ENCODE results near the gene CPNE1. TPM values are rescaled to one million over a fixed set of nuclear protein-coding genes. Genes with fewer than 3 reads are reported as not detected.
A peak's percentile ranks its signal among the peaks of the same experiment; 100 is the strongest.

CPNE1 gene
- total and polyA plus RNA-seq, 12 donors, result 63.9 to 464 (median 160) TPM

DNA sequence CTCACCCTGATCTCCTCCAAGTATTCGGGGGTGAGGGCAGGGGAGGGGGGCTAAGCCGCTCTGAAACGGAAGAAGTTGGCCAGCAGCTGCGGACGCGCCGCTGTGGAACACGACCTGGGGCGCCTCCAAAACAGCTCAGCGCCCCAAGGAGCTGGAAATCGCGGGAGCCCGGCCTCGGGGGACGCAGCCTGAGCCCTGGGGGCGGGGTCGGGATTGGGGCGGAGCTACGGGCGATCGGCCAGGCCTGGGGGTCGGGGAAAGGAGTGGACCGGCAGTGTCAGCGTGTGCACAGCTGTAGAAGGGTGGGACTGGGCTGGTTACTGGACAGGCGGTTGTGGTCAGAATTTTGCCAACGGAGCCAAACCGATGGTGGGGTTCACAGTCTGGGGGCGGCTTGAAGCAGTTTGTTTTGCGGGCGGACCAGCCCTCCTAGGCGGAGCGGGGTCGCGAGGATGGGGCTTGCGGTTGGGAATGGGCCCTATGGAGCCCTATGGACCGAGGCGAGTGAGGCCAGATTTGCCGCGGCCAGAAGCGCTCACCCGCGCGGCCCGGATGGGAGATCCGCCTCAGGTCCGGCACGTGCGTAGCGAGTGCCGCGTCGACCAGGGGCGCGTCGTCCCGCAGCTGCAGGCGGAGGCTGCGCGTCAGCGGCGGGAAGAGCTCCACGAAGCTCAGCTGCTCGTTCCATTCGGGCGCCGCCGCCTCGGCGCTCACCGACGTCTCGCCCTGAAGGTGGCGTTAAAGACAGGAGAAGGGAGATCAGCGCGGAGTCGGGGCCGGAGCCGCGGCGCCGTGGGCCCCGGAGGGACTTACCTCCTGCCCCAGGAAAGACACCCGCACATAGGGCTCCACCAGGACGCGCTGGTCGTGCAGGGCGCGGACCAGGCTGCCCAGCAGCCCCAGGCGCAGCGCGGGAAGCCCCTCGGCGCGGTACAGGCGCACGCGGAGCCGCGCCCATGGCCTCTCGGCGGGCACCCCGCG is 63.4 kb downstream of the CPNE1 start:
- H3K9me3 ChIP-seq (replicated peaks in 1 of 3), result no peaks in the 10 kb centered on the region
- H3K4me3 ChIP-seq, result peak overlapping the region in 2 of 4 donors; percentile 18 to 55
- peak in 1 of 2 donors; percentile 41 for TF ChIP-seq POLR2A (IDR thresholded peaks at IDR 0.05)
- TF ChIP-seq, protein P1, sequence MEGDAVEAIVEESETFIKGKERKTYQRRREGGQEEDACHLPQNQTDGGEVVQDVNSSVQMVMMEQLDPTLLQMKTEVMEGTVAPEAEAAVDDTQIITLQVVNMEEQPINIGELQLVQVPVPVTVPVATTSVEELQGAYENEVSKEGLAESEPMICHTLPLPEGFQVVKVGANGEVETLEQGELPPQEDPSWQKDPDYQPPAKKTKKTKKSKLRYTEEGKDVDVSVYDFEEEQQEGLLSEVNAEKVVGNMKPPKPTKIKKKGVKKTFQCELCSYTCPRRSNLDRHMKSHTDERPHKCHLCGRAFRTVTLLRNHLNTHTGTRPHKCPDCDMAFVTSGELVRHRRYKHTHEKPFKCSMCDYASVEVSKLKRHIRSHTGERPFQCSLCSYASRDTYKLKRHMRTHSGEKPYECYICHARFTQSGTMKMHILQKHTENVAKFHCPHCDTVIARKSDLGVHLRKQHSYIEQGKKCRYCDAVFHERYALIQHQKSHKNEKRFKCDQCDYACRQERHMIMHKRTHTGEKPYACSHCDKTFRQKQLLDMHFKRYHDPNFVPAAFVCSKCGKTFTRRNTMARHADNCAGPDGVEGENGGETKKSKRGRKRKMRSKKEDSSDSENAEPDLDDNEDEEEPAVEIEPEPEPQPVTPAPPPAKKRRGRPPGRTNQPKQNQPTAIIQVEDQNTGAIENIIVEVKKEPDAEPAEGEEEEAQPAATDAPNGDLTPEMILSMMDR (IDR thresholded peaks at IDR 0.05), result peak; percentile 18 to 48 (median 26)
- no peak overlapping the region for H3K27ac ChIP-seq
- peaks cover 15 to 17% of the 10 kb centered on the region in 2 donors for H3K4me1 ChIP-seq (replicated peaks in 1 of 2)
- H3K27me3 ChIP-seq, result no peaks in the 10 kb centered on the region
- no peaks in the 10 kb centered on the region for H3K36me3 ChIP-seq (replicated peaks in 1 of 2)
- intact Hi-C loops (cut with DNase I), result no loop called here
- 1 to 2% (median 1%) methylated on average over 10 to 103 of the region's 103 CpGs for WGBS, 4 donors
- peak; percentile 75 to 87 (median 79) for DNase-seq

DNA sequence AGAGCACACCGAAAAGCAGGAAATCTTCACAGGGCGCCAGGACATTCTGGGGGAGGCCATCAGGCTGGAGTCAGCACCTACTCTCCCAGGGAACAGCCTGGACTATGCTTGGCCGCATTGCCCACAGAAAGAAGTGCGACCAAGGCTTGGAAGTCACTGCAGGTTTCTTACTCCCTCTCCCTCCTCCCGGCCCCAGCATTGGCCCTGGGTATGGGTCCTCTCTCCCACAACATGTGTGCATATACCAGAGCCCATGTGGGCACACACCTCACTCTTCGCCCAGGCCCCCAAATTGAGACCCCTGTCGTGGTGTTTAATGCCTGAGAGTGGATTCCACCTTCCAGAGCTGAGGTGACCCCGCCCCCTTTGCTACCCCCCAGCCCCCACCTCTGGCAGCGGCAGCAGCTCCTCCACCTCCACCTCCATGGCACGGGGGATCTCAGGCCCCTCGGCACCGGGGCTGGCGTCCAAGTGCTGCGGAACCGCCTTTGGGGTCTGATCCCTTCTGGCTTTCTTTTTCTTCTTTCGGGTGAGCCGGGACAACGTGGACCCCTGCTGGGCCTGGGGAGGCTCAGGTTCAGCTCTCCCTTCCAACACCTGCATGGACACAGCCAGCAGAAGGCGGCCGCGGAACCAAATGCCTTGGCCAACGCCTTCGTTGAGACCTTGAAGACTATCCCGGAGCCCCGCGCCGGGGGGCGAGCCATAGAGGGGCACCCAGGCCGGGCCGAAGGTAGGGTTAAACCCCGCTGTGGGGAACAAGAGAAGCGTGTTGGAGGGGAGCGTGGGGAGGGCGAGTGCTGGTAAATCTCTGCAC is 64.3 kb downstream of the CPNE1 start:
- H3K4me1 ChIP-seq (replicated peaks in 1 of 2), result peaks cover 15 to 17% of the 10 kb centered on the region in 2 donors
- no peaks in the 10 kb centered on the region for H3K36me3 ChIP-seq (replicated peaks in 1 of 2)
- intact Hi-C loops (cut with DNase I), result no loop called here
- 22 to 38% (median 29%) methylated on average over 14 to 34 of the region's 34 CpGs for WGBS, 4 donors
- no peak for DNase-seq
- TF ChIP-seq POLR2A (IDR thresholded peaks at IDR 0.05), result no peak
- H3K27me3 ChIP-seq, result no peaks in the 10 kb centered on the region
- H3K4me3 ChIP-seq, result peak overlapping the region in 2 of 4 donors; percentile 18 to 55
- no peaks in the 10 kb centered on the region for H3K9me3 ChIP-seq (replicated peaks in 1 of 3)
- no peak overlapping the region for H3K27ac ChIP-seq

GRCh38 chr20:35599776-35600120 is 65.0 kb downstream of the CPNE1 start:
- no peaks in the 10 kb centered on the region for H3K27me3 ChIP-seq
- intact Hi-C loops (cut with DNase I), result no loop called here
- H3K4me3 ChIP-seq, result no peak overlapping the region
- H3K9me3 ChIP-seq (replicated peaks in 1 of 3), result no peaks in the 10 kb centered on the region
- no peaks in the 10 kb centered on the region for H3K36me3 ChIP-seq (replicated peaks in 1 of 2)
- TF ChIP-seq POLR2A (IDR thresholded peaks at IDR 0.05), result no peak
- TF ChIP-seq, protein P1 (IDR thresholded peaks at IDR 0.05), result no peak
- no peak overlapping the region for H3K27ac ChIP-seq
- WGBS, 4 donors, result 89 to 97% (median 93%) methylated on average over 5 to 9 of the region's 9 CpGs
- H3K4me1 ChIP-seq (replicated peaks in 1 of 2), result peaks cover 15 to 17% of the 10 kb centered on the region in 2 donors
- DNase-seq, result no peak

- H3K9me3 ChIP-seq (replicated peaks in 1 of 3), result no peaks in the 10 kb centered on the region
- no peak for DNase-seq
- no peak for TF ChIP-seq POLR2A (IDR thresholded peaks at IDR 0.05)
- TF ChIP-seq, protein P1 (IDR thresholded peaks at IDR 0.05), result no peak
- H3K27ac ChIP-seq, result no peak overlapping the region
- 84 to 88% (median 86%) methylated on average over 16 to 22 of the region's 22 CpGs for WGBS, 4 donors
- no peak overlapping the region for H3K4me3 ChIP-seq
- intact Hi-C loops (cut with DNase I), result no loop called here
- H3K4me1 ChIP-seq (replicated peaks in 1 of 2), result peaks cover 15 to 17% of the 10 kb centered on the region in 2 donors
- no peaks in the 10 kb centered on the region for H3K27me3 ChIP-seq
- no peaks in the 10 kb centered on the region for H3K36me3 ChIP-seq (replicated peaks in 1 of 2)
Observed at GRCh38 chr20:35598899-35599775, 65.6 kb downstream of the CPNE1 start.
